ENCODE results near the gene MPEG1.

- TF ChIP-seq CTCF (IDR thresholded peaks at IDR 0.05; ENCODE audit: low read depth, low read length), result no peak
- no peak for TF ChIP-seq EZH2phosphoT487 (IDR thresholded peaks at IDR 0.05; ENCODE audit: low read depth)
Measured at GRCh38 chr11:59219836-59220235, 7.1 kb upstream of the MPEG1 start.
